HepG2 (cell line): Measurements from ENCODE around the gene MIER2. TPM values are rescaled to one million over a fixed set of nuclear protein-coding genes. Genes with fewer than 3 reads are reported as not detected.

ENCODE experiments used
- CENPT ChIP-seq: sonication (generic); formaldehyde crosslinking; IDR thresholded peaks from 2 replicates; pipeline ENCODE4 v1.8.0; 2022; ENCODE audit warnings: low read depth, mild to moderate bottlenecking, moderate library complexity, missing genetic modification reagents
- EED ChIP-seq: sonication (generic); formaldehyde crosslinking; IDR thresholded peaks from 2 replicates; pipeline ENCODE4 v1.5.0; 2020; ENCODE audit warnings: mild to moderate bottlenecking, missing genetic modification reagents
- ETV5 ChIP-seq: IDR thresholded peaks from 2 replicates; pipeline ENCODE4 v1.6.1; 2018; ENCODE audit warnings: missing biosample characterization, missing genetic modification reagents, inconsistent platforms, borderline replicate concordance
- GTF3A ChIP-seq: sonication (generic); formaldehyde crosslinking; conservative IDR thresholded peaks from 2 replicates; pipeline ENCODE4 v1.4.0; 2020; ENCODE audit warnings: mild to moderate bottlenecking, missing genetic modification reagents
- HDAC2 ChIP-seq: sonication (generic); formaldehyde crosslinking; IDR thresholded peaks from 2 replicates; pipeline ENCODE4 v1.4.0; 2020; ENCODE audit warnings: missing genetic modification reagents
- KDM6A ChIP-seq: IDR thresholded peaks from 2 replicates; pipeline ENCODE4 v1.6.1; 2016; ENCODE audit warnings: low read depth
- MZF1 ChIP-seq: sonication (generic); formaldehyde crosslinking; IDR thresholded peaks from 2 replicates; pipeline ENCODE4 v1.8.1; 2023; ENCODE audit warnings: mild to moderate bottlenecking, missing genetic modification reagents, borderline replicate concordance
- NFKBIZ ChIP-seq: IDR thresholded peaks from 2 replicates; pipeline ENCODE4 v1.6.1; 2018; ENCODE audit warnings: missing genetic modification reagents, missing compliant biosample characterization
- RBM22 ChIP-seq: fragments of 200-400 bp; formaldehyde crosslinking; optimal IDR thresholded peaks from 2 replicates; pipeline ENCODE3; 2017; ENCODE audit warnings: mild to moderate bottlenecking, low read length, moderate library complexity
- ZSCAN12 ChIP-seq: sonication (generic); formaldehyde crosslinking; IDR thresholded peaks from 2 replicates; pipeline ENCODE4 v1.9.0; 2021; ENCODE audit warnings: mild to moderate bottlenecking, missing genetic modification reagents
- ZSCAN25 ChIP-seq: sonication (generic); formaldehyde crosslinking; IDR thresholded peaks from 2 replicates; pipeline ENCODE4 v1.8.0; 2022; ENCODE audit warnings: mild to moderate bottlenecking, missing genetic modification reagents
- ZSCAN9 ChIP-seq: IDR thresholded peaks from 2 replicates; pipeline ENCODE4 v1.6.1; 2016; ENCODE audit warnings: borderline replicate concordance
- polyA plus RNA-seq, 8 experiments: library from polyadenylated mRNA; depleted of rRNA in 3 of 8; stranded (reverse) in 7 of 8; unstranded in 1 of 8; fragments of >200 nt; fragmentation: Illumina TruSeq in 4 of 8; extraction: Trizol in 4 of 8; gene quantifications; 2 replicates each; pipeline versions ENCODE4 v1.2.1 to v1.2.3, GENCODE V29; 2011 to 2016; ENCODE audit warnings: low read depth in 4 of 8, missing spikeins in 1 of 8, mixed read lengths in 1 of 8; ENCODE audit not compliant: insufficient read depth in 1 of 8
- total RNA-seq, 5 experiments: library from RNA; depleted of rRNA; stranded (reverse); fragments of >200 nt; fragmentation: Illumina TruSeq; extraction: Trizol; gene quantifications; 2 replicates each; pipeline ENCODE4 v1.2.3, GENCODE V29; 2016; ENCODE audit warnings: low read depth in 1 of 5
- TF ChIP-seq, protein P1 (sequence below): sonication (generic); formaldehyde crosslinking; IDR thresholded peaks from 2 replicates; pipeline ENCODE4 v1.9.0; 2021; ENCODE audit warnings: missing genetic modification reagents, mild to moderate bottlenecking, borderline replicate concordance

MIER2 gene
- total and polyA plus RNA-seq, 2 of the 13 experiments (the other 11 are each of a cell fraction or from before 2014, with no cell fraction given) = 9.6 to 25.7 TPM

DNA sequence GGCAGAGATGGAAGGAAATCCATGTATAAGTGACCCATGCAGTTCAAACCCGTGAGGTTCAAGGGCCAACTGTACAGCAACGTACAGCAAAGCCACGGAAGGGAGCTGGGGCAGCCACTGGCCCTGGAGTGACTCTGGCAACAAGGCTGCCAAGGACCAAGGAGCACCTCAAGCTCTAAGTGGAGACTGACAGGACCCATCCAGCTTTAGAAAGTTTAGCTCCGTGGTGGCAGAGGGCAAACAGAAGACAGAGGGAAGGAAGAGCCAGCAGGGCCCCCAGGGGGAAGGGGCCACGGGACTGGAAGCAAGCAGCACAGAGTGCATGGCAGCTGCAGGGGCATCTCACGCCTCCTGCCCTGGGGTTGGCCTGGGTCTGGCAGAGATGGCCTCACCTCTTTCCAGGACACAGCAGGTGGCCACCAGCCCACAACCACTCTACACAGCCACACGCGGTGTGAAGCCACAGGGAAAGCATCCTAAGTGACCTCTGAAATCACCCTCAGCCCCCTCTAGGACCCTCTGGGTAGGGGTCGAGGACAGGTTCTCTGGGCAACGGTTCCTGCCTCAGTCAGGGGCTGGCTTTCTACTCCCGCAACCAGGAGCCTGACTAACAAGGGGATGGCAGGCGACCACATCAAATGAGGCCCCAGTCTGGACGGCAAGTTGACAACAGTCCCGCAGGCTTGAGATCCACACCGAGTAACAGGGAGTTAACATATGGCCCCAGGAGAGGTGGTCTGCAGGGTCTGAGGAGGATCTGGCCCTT is 3.8 kb downstream of the MIER2 start (continued):
- TF ChIP-seq, protein P1, sequence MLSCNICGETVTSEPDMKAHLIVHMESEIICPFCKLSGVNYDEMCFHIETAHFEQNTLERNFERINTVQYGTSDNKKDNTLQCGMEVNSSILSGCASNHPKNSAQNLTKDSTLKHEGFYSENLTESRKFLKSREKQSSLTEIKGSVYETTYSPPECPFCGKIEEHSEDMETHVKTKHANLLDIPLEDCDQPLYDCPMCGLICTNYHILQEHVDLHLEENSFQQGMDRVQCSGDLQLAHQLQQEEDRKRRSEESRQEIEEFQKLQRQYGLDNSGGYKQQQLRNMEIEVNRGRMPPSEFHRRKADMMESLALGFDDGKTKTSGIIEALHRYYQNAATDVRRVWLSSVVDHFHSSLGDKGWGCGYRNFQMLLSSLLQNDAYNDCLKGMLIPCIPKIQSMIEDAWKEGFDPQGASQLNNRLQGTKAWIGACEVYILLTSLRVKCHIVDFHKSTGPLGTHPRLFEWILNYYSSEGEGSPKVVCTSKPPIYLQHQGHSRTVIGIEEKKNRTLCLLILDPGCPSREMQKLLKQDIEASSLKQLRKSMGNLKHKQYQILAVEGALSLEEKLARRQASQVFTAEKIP = no peak
- TF ChIP-seq ZSCAN12 (no peak), HDAC2 (CRISPR knock-in tag) (no peak), NFKBIZ (CRISPR knock-in tag) (no peak), ZSCAN9 (CRISPR knock-in tag) (no peak), RBM22 (no peak), ZSCAN25 (no peak), GTF3A (no peak), MZF1 (CRISPR knock-in tag) (no peak), KDM6A (CRISPR knock-in tag) (no peak), EED (CRISPR knock-in tag) (peak; percentile 28; the same call in 1 of the 2 replicates), ETV5 (CRISPR knock-in tag) (no peak), CENPT (CRISPR knock-in tag) (no peak)
